PC-9 (cell line): ENCODE data around the gene MIDN.

Experiments
- EZH2 ChIP-seq: fragments of 200-600 bp; sonication (generic); IDR thresholded peaks from 2 replicates; pipeline ENCODE4 v1.8.0; 2017; ENCODE audit warnings: antibody characterized with exemption, low read depth
- TF ChIP-seq, protein P1 (sequence below): fragments of 200-600 bp; sonication (generic); conservative IDR thresholded peaks from 2 replicates; pipeline ENCODE4 v1.6.1; 2017; ENCODE audit warnings: mixed run types, antibody characterized with exemption, mild to moderate bottlenecking, moderate library complexity

DNA sequence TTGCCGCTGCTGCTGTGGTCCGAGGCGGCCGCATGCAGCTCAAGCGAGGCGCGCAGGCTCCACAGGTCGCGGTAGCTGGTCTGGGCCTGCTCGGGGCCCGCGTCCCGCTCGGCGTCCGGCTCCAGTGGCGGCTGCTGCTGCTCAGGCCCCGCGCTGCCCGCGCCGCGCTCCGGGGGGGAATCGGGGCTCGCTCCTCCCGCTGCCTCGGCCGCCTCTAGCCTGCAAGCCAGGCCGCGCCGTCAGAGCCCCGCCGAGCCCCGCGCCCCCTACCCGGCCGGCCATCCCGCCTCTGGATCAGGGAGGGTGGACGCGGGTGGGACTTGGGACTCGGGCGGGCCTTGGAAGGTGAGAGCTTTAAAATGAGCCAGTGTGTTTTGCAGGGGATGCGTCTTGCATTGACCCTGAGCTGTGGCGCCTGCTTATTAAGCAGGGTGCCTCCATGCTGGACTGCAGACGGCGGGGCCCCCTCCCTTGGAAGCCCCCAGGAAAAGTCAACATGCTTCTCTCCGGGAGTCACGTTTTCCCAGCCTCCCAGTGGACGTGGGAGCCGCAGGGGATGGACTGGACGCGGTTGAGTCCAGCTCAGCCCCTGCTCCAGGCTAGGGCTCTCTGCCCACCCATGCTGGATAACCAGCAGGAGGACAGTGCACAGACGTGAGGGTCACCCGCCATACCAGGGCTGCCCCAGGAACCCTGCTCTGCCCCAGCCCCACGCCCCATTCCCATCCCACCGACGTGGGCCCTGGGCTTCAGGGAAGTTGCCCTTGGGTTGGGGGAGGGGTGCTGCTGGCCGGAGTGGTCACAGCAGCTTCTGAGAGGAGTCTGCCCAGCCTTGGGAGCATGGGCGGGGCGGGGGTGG, 18.2 kb upstream of the MIDN start:
- TF ChIP-seq, protein P1, sequence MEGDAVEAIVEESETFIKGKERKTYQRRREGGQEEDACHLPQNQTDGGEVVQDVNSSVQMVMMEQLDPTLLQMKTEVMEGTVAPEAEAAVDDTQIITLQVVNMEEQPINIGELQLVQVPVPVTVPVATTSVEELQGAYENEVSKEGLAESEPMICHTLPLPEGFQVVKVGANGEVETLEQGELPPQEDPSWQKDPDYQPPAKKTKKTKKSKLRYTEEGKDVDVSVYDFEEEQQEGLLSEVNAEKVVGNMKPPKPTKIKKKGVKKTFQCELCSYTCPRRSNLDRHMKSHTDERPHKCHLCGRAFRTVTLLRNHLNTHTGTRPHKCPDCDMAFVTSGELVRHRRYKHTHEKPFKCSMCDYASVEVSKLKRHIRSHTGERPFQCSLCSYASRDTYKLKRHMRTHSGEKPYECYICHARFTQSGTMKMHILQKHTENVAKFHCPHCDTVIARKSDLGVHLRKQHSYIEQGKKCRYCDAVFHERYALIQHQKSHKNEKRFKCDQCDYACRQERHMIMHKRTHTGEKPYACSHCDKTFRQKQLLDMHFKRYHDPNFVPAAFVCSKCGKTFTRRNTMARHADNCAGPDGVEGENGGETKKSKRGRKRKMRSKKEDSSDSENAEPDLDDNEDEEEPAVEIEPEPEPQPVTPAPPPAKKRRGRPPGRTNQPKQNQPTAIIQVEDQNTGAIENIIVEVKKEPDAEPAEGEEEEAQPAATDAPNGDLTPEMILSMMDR = no peak
- no peak for TF ChIP-seq EZH2
